HepG2 (cell line): ENCODE results near the gene CD300A. TPM values are rescaled to one million over a fixed set of nuclear protein-coding genes. Genes with fewer than 3 reads are reported as not detected.

Experiments used
- ETV6 ChIP-seq: sonication (generic); formaldehyde crosslinking; conservative IDR thresholded peaks from 2 replicates; pipeline ENCODE4 v1.4.0; 2020; ENCODE audit warnings: missing genetic modification reagents
- GZF1 ChIP-seq: sonication (generic); formaldehyde crosslinking; IDR thresholded peaks from 2 replicates; pipeline ENCODE4 v1.5.1; 2020; ENCODE audit warnings: mild to moderate bottlenecking, missing genetic modification reagents
- HMG20A ChIP-seq: IDR thresholded peaks from 2 replicates; pipeline ENCODE4 v1.6.1; 2016; ENCODE audit warnings: borderline replicate concordance
- IRF9 ChIP-seq: sonication (generic); formaldehyde crosslinking; IDR thresholded peaks from 2 replicates; pipeline ENCODE4 v1.8.0; 2022; ENCODE audit warnings: missing genetic modification reagents, mild to moderate bottlenecking, borderline replicate concordance
- KDM4B ChIP-seq: sonication (generic); formaldehyde crosslinking; IDR thresholded peaks from 2 replicates; pipeline ENCODE4 v1.4.0; 2020; ENCODE audit warnings: missing genetic modification reagents
- MED8 ChIP-seq: sonication (generic); formaldehyde crosslinking; IDR thresholded peaks from 2 replicates; pipeline ENCODE4 v1.8.1; 2023; ENCODE audit warnings: mild to moderate bottlenecking, missing genetic modification reagents; ENCODE audit not compliant: insufficient replicate concordance
- MTA1 ChIP-seq: sonication (generic); formaldehyde crosslinking; IDR thresholded peaks from 2 replicates; pipeline ENCODE4 v1.4.0; 2020; ENCODE audit warnings: missing genetic modification reagents, mild to moderate bottlenecking, borderline replicate concordance
- MXI1 ChIP-seq: IDR thresholded peaks from 3 replicates; pipeline ENCODE4 v1.6.1; 2012; ENCODE audit warnings: low read depth, low read length, inconsistent platforms, borderline replicate concordance
- NFKB2 ChIP-seq: sonication (generic); formaldehyde crosslinking; IDR thresholded peaks from 2 replicates; pipeline ENCODE4 v1.4.0; 2020; ENCODE audit warnings: missing genetic modification reagents, borderline replicate concordance
- PREB ChIP-seq: sonication (generic); formaldehyde crosslinking; IDR thresholded peaks from 2 replicates; pipeline ENCODE4 v1.4.0; 2020; ENCODE audit warnings: missing genetic modification reagents
- ZBTB20 ChIP-seq: sonication (generic); formaldehyde crosslinking; IDR thresholded peaks from 2 replicates; pipeline ENCODE4 v1.8.1; 2023; ENCODE audit warnings: missing genetic modification reagents, low read depth, mild to moderate bottlenecking, borderline replicate concordance
- ZFP37 ChIP-seq: sonication (generic); formaldehyde crosslinking; IDR thresholded peaks from 2 replicates; pipeline ENCODE4 v1.4.0; 2020; ENCODE audit warnings: missing genetic modification reagents, borderline replicate concordance
- ZMYM4 ChIP-seq: sonication (generic); formaldehyde crosslinking; IDR thresholded peaks from 2 replicates; pipeline ENCODE4 v1.8.1; 2023; ENCODE audit warnings: mild to moderate bottlenecking, missing genetic modification reagents
- ZNF253 ChIP-seq: sonication (generic); formaldehyde crosslinking; IDR thresholded peaks from 2 replicates; pipeline ENCODE4 v1.8.0; 2022; ENCODE audit warnings: mild to moderate bottlenecking, missing genetic modification reagents, borderline replicate concordance
- ZNF333 ChIP-seq: sonication (generic); formaldehyde crosslinking; IDR thresholded peaks from 2 replicates; pipeline ENCODE4 v1.4.0; 2020; ENCODE audit warnings: mild to moderate bottlenecking, missing genetic modification reagents, borderline replicate concordance
- ZNF567 ChIP-seq: sonication (generic); formaldehyde crosslinking; IDR thresholded peaks from 2 replicates; pipeline ENCODE4 v1.8.1; 2023; ENCODE audit warnings: mild to moderate bottlenecking, missing genetic modification reagents, borderline replicate concordance
- ZNF589 ChIP-seq: sonication (generic); formaldehyde crosslinking; conservative IDR thresholded peaks from 2 replicates; pipeline ENCODE4 v1.8.0; 2022; ENCODE audit warnings: mild to moderate bottlenecking, moderate library complexity, missing genetic modification reagents
- ZNF678 ChIP-seq: sonication (generic); formaldehyde crosslinking; IDR thresholded peaks from 2 replicates; pipeline ENCODE4 v1.4.0; 2020; ENCODE audit warnings: mild to moderate bottlenecking, missing genetic modification reagents
- ZNF709 ChIP-seq: sonication (generic); formaldehyde crosslinking; IDR thresholded peaks from 2 replicates; pipeline ENCODE4 v1.5.0; 2020; ENCODE audit warnings: mild to moderate bottlenecking, missing genetic modification reagents
- ZNF790 ChIP-seq: sonication (generic); formaldehyde crosslinking; IDR thresholded peaks from 2 replicates; pipeline ENCODE4 v1.8.0; 2022; ENCODE audit warnings: missing genetic modification reagents, mild to moderate bottlenecking, borderline replicate concordance
- polyA plus RNA-seq, 8 experiments: library from polyadenylated mRNA; depleted of rRNA in 3 of 8; stranded (reverse) in 7 of 8; unstranded in 1 of 8; fragments of >200 nt; fragmentation: Illumina TruSeq in 4 of 8; extraction: Trizol in 4 of 8; gene quantifications; 2 replicates each; pipeline versions ENCODE4 v1.2.1 to v1.2.3, GENCODE V29; 2011 to 2016; ENCODE audit warnings: low read depth in 4 of 8, missing spikeins in 1 of 8, mixed read lengths in 1 of 8; ENCODE audit not compliant: insufficient read depth in 1 of 8
- total RNA-seq, 5 experiments: library from RNA; depleted of rRNA; stranded (reverse); fragments of >200 nt; fragmentation: Illumina TruSeq; extraction: Trizol; gene quantifications; 2 replicates each; pipeline ENCODE4 v1.2.3, GENCODE V29; 2016; ENCODE audit warnings: low read depth in 1 of 5
- TF ChIP-seq, protein P1 (sequence below): sonication (generic); formaldehyde crosslinking; IDR thresholded peaks from 2 replicates; pipeline ENCODE4 v1.5.1; 2020; ENCODE audit warnings: missing genetic modification reagents, mild to moderate bottlenecking, borderline replicate concordance
- TF ChIP-seq, protein P2 (sequence below): sonication (generic); formaldehyde crosslinking; IDR thresholded peaks from 2 replicates; pipeline ENCODE4 v1.5.1; 2020; ENCODE audit warnings: missing genetic modification reagents, mild to moderate bottlenecking, borderline replicate concordance
- TF ChIP-seq, protein P3 (sequence below): sonication (generic); formaldehyde crosslinking; IDR thresholded peaks from 2 replicates; pipeline ENCODE4 v1.8.1; 2023; ENCODE audit warnings: missing genetic modification reagents, mild to moderate bottlenecking, borderline replicate concordance

The CD300A gene
- total and polyA plus RNA-seq, 2 of the 13 experiments (the other 11 are each of a cell fraction or from before 2014, with no cell fraction given), result not detected

- TF ChIP-seq ZFP37 (CRISPR knock-in tag) (no peak), MTA1 (CRISPR knock-in tag) (no peak), ZNF790 (CRISPR knock-in tag) (no peak), MED8 (CRISPR knock-in tag) (no peak), ZNF253 (0 out of 2 replicates have a peak, but pooled peaks have one; percentile 56), ZNF589 (no peak), ZNF709 (no peak), IRF9 (no peak), ZNF567 (CRISPR knock-in tag) (no peak), ZNF678 (CRISPR knock-in tag) (no peak), NFKB2 (CRISPR knock-in tag) (no peak), PREB (no peak), ETV6 (CRISPR knock-in tag) (no peak), HMG20A (peak; percentile 12; the same call in 1 of the 2 replicates), ZMYM4 (CRISPR knock-in tag) (no peak), ZNF333 (CRISPR knock-in tag) (no peak), KDM4B (CRISPR knock-in tag) (no peak), ZBTB20 (no peak), GZF1 (CRISPR knock-in tag) (no peak), MXI1 (0 out of 3 replicates have a peak, but pooled peaks have one; percentile 10)
- TF ChIP-seq, protein P1, sequence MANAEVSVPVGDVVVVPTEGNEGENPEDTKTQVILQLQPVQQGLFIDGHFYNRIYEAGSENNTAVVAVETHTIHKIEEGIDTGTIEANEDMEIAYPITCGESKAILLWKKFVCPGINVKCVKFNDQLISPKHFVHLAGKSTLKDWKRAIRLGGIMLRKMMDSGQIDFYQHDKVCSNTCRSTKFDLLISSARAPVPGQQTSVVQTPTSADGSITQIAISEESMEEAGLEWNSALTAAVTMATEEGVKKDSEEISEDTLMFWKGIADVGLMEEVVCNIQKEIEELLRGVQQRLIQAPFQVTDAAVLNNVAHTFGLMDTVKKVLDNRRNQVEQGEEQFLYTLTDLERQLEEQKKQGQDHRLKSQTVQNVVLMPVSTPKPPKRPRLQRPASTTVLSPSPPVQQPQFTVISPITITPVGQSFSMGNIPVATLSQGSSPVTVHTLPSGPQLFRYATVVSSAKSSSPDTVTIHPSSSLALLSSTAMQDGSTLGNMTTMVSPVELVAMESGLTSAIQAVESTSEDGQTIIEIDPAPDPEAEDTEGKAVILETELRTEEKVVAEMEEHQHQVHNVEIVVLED (CRISPR knock-in tag), result no peak
- TF ChIP-seq, protein P2, sequence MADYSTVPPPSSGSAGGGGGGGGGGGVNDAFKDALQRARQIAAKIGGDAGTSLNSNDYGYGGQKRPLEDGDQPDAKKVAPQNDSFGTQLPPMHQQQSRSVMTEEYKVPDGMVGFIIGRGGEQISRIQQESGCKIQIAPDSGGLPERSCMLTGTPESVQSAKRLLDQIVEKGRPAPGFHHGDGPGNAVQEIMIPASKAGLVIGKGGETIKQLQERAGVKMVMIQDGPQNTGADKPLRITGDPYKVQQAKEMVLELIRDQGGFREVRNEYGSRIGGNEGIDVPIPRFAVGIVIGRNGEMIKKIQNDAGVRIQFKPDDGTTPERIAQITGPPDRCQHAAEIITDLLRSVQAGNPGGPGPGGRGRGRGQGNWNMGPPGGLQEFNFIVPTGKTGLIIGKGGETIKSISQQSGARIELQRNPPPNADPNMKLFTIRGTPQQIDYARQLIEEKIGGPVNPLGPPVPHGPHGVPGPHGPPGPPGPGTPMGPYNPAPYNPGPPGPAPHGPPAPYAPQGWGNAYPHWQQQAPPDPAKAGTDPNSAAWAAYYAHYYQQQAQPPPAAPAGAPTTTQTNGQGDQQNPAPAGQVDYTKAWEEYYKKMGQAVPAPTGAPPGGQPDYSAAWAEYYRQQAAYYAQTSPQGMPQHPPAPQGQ (CRISPR knock-in tag), result no peak
- TF ChIP-seq, protein P3, sequence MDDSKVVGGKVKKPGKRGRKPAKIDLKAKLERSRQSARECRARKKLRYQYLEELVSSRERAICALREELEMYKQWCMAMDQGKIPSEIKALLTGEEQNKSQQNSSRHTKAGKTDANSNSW (CRISPR knock-in tag), result no peak
Measured at GRCh38 chr17:74452841-74453661, 13.4 kb upstream of the CD300A start (continued).
